ENCODE measurements around the gene ANKFN1. TPM values are rescaled to one million over a fixed set of nuclear protein-coding genes. Genes with fewer than 3 reads are reported as not detected.

ANKFN1 gene
- total RNA-seq, 1 experiment from 2014 or later: not detected

- intact Hi-C loops (cut with micrococcal nuclease; ENCODE audit: unreplicated experiment): no loop called here
- DNase-seq: no peak
- no peak overlapping the region for H3K27ac Mint-ChIP-seq (ENCODE audit: unreplicated experiment)
- H3K36me3 Mint-ChIP-seq (ENCODE audit: insufficient read depth, unreplicated experiment): no peaks in the 10 kb centered on the region
- CTCF ChIA-PET: no interaction called here
- TF ChIP-seq CTCF (IDR thresholded peaks at IDR 0.05; ENCODE audit: unreplicated experiment): no peak
- peaks cover 25% of the 10 kb centered on the region for H3K27me3 Mint-ChIP-seq (ENCODE audit: unreplicated experiment)
- H3K9me3 Mint-ChIP-seq (ENCODE audit: low read depth, unreplicated experiment): no peaks in the 10 kb centered on the region
- BruUV-seq (replicated peaks): no TSS peak
- H3K4me1 Mint-ChIP-seq (ENCODE audit: low read depth, unreplicated experiment): no peaks in the 10 kb centered on the region
- no peak overlapping the region for H3K4me3 Mint-ChIP-seq (ENCODE audit: low read depth, unreplicated experiment)
These were observed 5.9 kb downstream of the ANKFN1 start for GRCh38 chr17:56158915-56159825.

- Mint-ChIP-seq H3K4me3 (ENCODE audit: low read depth, unreplicated experiment) (no peak overlapping the region), H3K27me3 (ENCODE audit: unreplicated experiment) (peaks cover 32% of the 10 kb centered on the region), H3K36me3 (ENCODE audit: insufficient read depth, unreplicated experiment) (no peaks in the 10 kb centered on the region), H3K4me1 (ENCODE audit: low read depth, unreplicated experiment) (no peaks in the 10 kb centered on the region), H3K27ac (ENCODE audit: unreplicated experiment) (no peak overlapping the region), H3K9me3 (ENCODE audit: low read depth, unreplicated experiment) (no peaks in the 10 kb centered on the region)
- CTCF ChIA-PET: no interaction called here
- no peak for DNase-seq
- BruUV-seq (replicated peaks): no TSS peak
- TF ChIP-seq CTCF (IDR thresholded peaks at IDR 0.05; ENCODE audit: unreplicated experiment): no peak
- intact Hi-C loops (cut with micrococcal nuclease; ENCODE audit: unreplicated experiment): no loop called here
These were observed 6.6 kb downstream of the ANKFN1 start for GRCh38 chr17:56159826-56160380.

- intact Hi-C loops (cut with micrococcal nuclease; ENCODE audit: unreplicated experiment): no loop called here
- no TSS peak for BruUV-seq (replicated peaks)
- no peak for DNase-seq
- Mint-ChIP-seq H3K27ac (ENCODE audit: unreplicated experiment) (no peak overlapping the region), H3K36me3 (ENCODE audit: insufficient read depth, unreplicated experiment) (no peaks in the 10 kb centered on the region), H3K4me1 (ENCODE audit: low read depth, unreplicated experiment) (no peaks in the 10 kb centered on the region), H3K27me3 (ENCODE audit: unreplicated experiment) (peaks cover 32% of the 10 kb centered on the region), H3K4me3 (ENCODE audit: low read depth, unreplicated experiment) (no peak overlapping the region), H3K9me3 (ENCODE audit: low read depth, unreplicated experiment) (no peaks in the 10 kb centered on the region)
- TF ChIP-seq CTCF (IDR thresholded peaks at IDR 0.05; ENCODE audit: unreplicated experiment): no peak
- CTCF ChIA-PET: no interaction called here
These were observed 7.1 kb downstream of the ANKFN1 start for GRCh38 chr17:56160422-56160821.

- Mint-ChIP-seq H3K4me3 (ENCODE audit: low read depth, unreplicated experiment) (no peak overlapping the region), H3K9me3 (ENCODE audit: low read depth, unreplicated experiment) (no peaks in the 10 kb centered on the region), H3K27me3 (ENCODE audit: unreplicated experiment) (peaks cover 22% of the 10 kb centered on the region), H3K36me3 (ENCODE audit: insufficient read depth, unreplicated experiment) (no peaks in the 10 kb centered on the region), H3K4me1 (ENCODE audit: low read depth, unreplicated experiment) (no peaks in the 10 kb centered on the region), H3K27ac (ENCODE audit: unreplicated experiment) (no peak overlapping the region)
- intact Hi-C loops (cut with micrococcal nuclease; ENCODE audit: unreplicated experiment): no loop called here
- CTCF ChIA-PET: no interaction called here
- no TSS peak for BruUV-seq (replicated peaks)
- TF ChIP-seq CTCF (IDR thresholded peaks at IDR 0.05; ENCODE audit: unreplicated experiment): no peak
- DNase-seq: no peak
These were observed 11.9 kb downstream of the ANKFN1 start for GRCh38 chr17:56165072-56165641.

All from Calu3 (cell line).